Osteoblast (primary cell): ENCODE results near the gene ADGRG4. TPM values are rescaled to one million over a fixed set of nuclear protein-coding genes. Genes with fewer than 3 reads are reported as not detected.

Source experiments
- DNase-seq: peaks from one replicate; pipeline ENCODE4 v3.0.0; 2011; ENCODE audit warnings: low spot score, mixed read lengths; ENCODE audit not compliant: insufficient read length; ENCODE audit errors: missing footprints
- H2AFZ ChIP-seq: 2 replicates; pipeline ENCODE4 v1.6.0; 2011; ENCODE audit warnings: mild to moderate bottlenecking, low read length
- H3K27ac ChIP-seq: 2 replicates; pipeline ENCODE4 v1.5.1; 2011; ENCODE audit warnings: mild to moderate bottlenecking, low read depth, low read length, moderate library complexity
- H3K27me3 ChIP-seq: 2 replicates; pipeline ENCODE4 v1.6.0; 2012; ENCODE audit warnings: mild to moderate bottlenecking, control low read depth, inconsistent platforms, low read length, moderate library complexity; ENCODE audit not compliant: insufficient read depth
- H3K36me3 ChIP-seq: 2 replicates; pipeline ENCODE4 v1.5.1; 2011; ENCODE audit warnings: mild to moderate bottlenecking, low read length, control low read depth, moderate library complexity; ENCODE audit not compliant: insufficient read depth
- H3K4me1 ChIP-seq: 2 replicates; pipeline ENCODE4 v1.5.1; 2011; ENCODE audit warnings: mild to moderate bottlenecking, low read length, control low read depth, moderate library complexity; ENCODE audit not compliant: insufficient read depth
- H3K4me2 ChIP-seq: 2 replicates; pipeline ENCODE4 v1.6.0; 2011; ENCODE audit warnings: mild to moderate bottlenecking, low read length; ENCODE audit not compliant: insufficient read depth
- H3K4me3 ChIP-seq: fragments of 200-600 bp; sonication (generic); 3 replicates; pipeline ENCODE4 v1.5.1; 2012; ENCODE audit warnings: mild to moderate bottlenecking, low read length, inconsistent platforms; ENCODE audit not compliant: insufficient read depth
- H3K79me2 ChIP-seq: 2 replicates; pipeline ENCODE4 v1.6.0; 2012; ENCODE audit warnings: mild to moderate bottlenecking, low read length, control low read depth, inconsistent platforms; ENCODE audit not compliant: insufficient read depth
- H3K9me3 ChIP-seq: 2 replicates; pipeline ENCODE4 v1.5.1; 2011; ENCODE audit warnings: low read depth, low read length, control low read depth
- H4K20me1 ChIP-seq: 2 replicates; pipeline ENCODE4 v1.6.0; 2012; ENCODE audit warnings: mild to moderate bottlenecking, low read length, control low read depth; ENCODE audit not compliant: insufficient read depth
- CTCF ChIP-seq: IDR thresholded peaks from 2 replicates; pipeline ENCODE4 v1.5.1; 2011; ENCODE audit warnings: mild to moderate bottlenecking, low read depth, low read length, moderate library complexity; ENCODE audit errors: extremely low read depth
- total RNA-seq: library from RNA; depleted of rRNA; stranded (reverse); fragments of >200 nt; gene quantifications from 2 replicates; pipeline ENCODE4 v1.2.3, GENCODE V29; 2012

ADGRG4 gene
- total RNA-seq, 1 donor = not detected

- H3K79me2 ChIP-seq = no peaks in the 10 kb centered on the region
- H3K27ac ChIP-seq = no peak overlapping the region
- no peak overlapping the region for H3K4me2 ChIP-seq
- H3K27me3 ChIP-seq = no peaks in the 10 kb centered on the region
- no peaks in the 10 kb centered on the region for H4K20me1 ChIP-seq
- H2AFZ ChIP-seq = no peak overlapping the region
- no peaks in the 10 kb centered on the region for H3K4me1 ChIP-seq
- no peak overlapping the region for H3K4me3 ChIP-seq
- no peak for DNase-seq
- TF ChIP-seq CTCF = no peak
- no peaks in the 10 kb centered on the region for H3K36me3 ChIP-seq
- H3K9me3 ChIP-seq = no peaks in the 10 kb centered on the region
These were observed 43.6 kb downstream of the ADGRG4 start for GRCh38 chrX:136344320-136344719.

- H4K20me1 ChIP-seq = no peaks in the 10 kb centered on the region
- no peak for TF ChIP-seq CTCF
- H3K4me2 ChIP-seq = no peak overlapping the region
- H3K36me3 ChIP-seq = no peaks in the 10 kb centered on the region
- no peak overlapping the region for H3K27ac ChIP-seq
- no peaks in the 10 kb centered on the region for H3K9me3 ChIP-seq
- H3K4me1 ChIP-seq = no peaks in the 10 kb centered on the region
- H2AFZ ChIP-seq = no peak overlapping the region
- DNase-seq = no peak
- no peaks in the 10 kb centered on the region for H3K79me2 ChIP-seq
- no peaks in the 10 kb centered on the region for H3K27me3 ChIP-seq
- no peak overlapping the region for H3K4me3 ChIP-seq
These were observed 45.7 kb downstream of the ADGRG4 start for GRCh38 chrX:136346506-136346905.

- TF ChIP-seq CTCF = no peak
- H3K4me2 ChIP-seq = no peak overlapping the region
- no peaks in the 10 kb centered on the region for H4K20me1 ChIP-seq
- H3K27me3 ChIP-seq = no peaks in the 10 kb centered on the region
- no peaks in the 10 kb centered on the region for H3K36me3 ChIP-seq
- H3K4me1 ChIP-seq = no peaks in the 10 kb centered on the region
- H3K9me3 ChIP-seq = no peaks in the 10 kb centered on the region
- no peak overlapping the region for H3K4me3 ChIP-seq
- DNase-seq = no peak
- no peaks in the 10 kb centered on the region for H3K79me2 ChIP-seq
- no peak overlapping the region for H3K27ac ChIP-seq
- no peak overlapping the region for H2AFZ ChIP-seq
These were observed 46.9 kb downstream of the ADGRG4 start for GRCh38 chrX:136347706-136348105.

- H3K4me1 ChIP-seq = no peaks in the 10 kb centered on the region
- no peak overlapping the region for H3K4me2 ChIP-seq
- no peak for TF ChIP-seq CTCF
- no peaks in the 10 kb centered on the region for H3K9me3 ChIP-seq
- DNase-seq = no peak
- H2AFZ ChIP-seq = no peak overlapping the region
- H3K27me3 ChIP-seq = no peaks in the 10 kb centered on the region
- no peaks in the 10 kb centered on the region for H4K20me1 ChIP-seq
- no peaks in the 10 kb centered on the region for H3K36me3 ChIP-seq
- no peak overlapping the region for H3K4me3 ChIP-seq
- H3K79me2 ChIP-seq = no peaks in the 10 kb centered on the region
- H3K27ac ChIP-seq = no peak overlapping the region
These were observed 52.8 kb downstream of the ADGRG4 start for GRCh38 chrX:136353526-136354093.
